COLO829 (cell line): ENCODE results near the gene ZER1.

Experiments
- DNase-seq: peaks from one replicate; pipeline ENCODE4 v3.0.0; 2012; ENCODE audit warnings: low spot score

The ZER1 gene

GRCh38 chr9:128690684-128691034 is 81.1 kb downstream of the ZER1 start:
- no peak for DNase-seq

DNA sequence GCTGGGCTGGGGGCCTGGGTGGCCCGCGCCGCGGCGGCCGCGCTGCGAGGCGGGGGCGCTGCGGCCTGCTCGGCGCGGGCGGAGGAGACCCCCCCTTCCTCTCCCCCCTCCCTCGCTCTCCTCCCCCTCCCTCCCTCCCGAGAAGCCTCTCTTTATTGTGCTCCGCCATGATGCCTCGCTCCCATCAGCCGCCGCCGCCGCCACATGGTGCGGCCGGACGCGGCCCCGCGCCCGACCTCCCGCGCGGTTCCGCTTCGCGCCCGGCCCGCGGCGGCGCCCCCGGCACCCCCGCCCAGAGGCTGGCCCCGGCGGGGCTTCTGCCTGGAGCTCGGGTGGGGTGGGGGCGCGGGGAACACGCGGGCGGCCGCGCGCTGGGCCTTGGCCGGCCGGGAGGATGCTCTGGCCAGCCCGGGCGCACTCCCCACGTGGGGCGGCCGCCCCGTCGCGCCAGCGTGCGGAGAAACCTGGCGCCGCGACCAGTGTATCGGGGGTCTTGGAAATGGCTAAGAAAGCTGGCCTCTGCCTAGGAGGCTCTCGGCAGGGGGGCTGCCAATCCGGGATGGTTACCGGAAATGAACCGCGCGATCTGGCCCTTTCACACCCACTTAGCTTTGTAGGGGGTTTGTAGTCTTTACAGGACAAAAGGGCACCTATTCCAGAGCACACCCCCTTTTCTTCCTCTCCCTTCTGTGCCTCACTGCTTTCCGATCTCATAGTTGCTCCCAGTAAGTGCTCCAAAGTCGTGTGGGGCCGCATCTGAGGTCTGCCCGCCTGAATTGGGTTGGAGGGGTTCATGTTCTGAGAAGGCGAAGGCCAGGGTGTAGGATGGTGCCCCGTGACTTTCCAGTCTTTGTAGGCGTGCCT is 81.7 kb downstream of the ZER1 start:
- DNase-seq = peak; percentile 84

DNA sequence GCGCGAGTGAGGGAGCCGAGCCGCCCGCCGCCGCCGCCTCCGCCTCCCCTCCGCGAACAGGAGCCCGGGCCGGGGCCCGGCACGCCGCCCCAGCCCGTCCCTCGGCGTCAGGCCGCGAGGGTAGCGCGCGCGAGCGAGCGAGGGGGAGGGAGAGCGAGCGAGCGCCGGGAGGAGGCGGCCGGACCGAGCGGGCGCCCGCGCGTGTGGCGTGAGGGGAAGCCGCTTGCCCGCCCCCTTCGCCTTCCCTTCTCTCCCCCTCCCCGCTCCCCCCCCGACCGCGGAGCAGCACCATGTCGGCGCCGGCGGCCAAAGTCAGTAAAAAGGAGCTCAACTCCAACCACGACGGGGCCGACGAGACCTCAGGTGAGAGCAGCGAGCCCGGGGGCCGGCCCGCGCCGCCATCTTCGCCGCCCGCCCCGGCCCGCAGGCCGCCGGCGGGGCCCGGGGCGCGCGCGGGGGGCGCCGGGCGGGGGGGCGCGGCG is 82.4 kb downstream of the ZER1 start:
- no peak for DNase-seq

GRCh38 chr9:128688501-128689292 is 83.0 kb downstream of the ZER1 start, which contains the start of gene SET:
SET (plus strand) TSS chr9:128689222; CDS start chr9:128689583, 361 bp downstream.
- peak; percentile 99 for DNase-seq

DNA sequence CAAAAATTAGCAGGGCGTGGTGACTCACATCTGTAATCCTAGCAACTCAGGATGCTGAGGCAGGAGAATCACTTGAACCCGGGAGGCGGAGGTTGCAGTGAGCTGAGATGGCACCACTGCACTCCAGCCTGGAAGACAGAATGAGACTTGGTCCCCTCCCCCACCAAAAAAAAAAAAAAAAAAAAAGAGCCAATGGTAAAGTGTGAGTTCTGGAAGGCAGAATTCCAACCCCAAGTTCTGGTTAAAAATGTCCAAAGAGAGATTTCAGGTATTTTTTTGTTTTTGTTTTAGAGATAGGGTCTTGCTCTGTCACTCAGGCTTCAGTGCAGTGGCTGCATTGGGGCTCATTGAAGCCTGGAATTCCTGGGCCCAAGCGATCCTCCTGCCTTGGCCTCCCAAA is 84.3 kb downstream of the ZER1 start:
- DNase-seq = no peak

- no peak for DNase-seq
Measured at GRCh38 chr9:128685636-128686489, 85.9 kb downstream of the ZER1 start.

DNA sequence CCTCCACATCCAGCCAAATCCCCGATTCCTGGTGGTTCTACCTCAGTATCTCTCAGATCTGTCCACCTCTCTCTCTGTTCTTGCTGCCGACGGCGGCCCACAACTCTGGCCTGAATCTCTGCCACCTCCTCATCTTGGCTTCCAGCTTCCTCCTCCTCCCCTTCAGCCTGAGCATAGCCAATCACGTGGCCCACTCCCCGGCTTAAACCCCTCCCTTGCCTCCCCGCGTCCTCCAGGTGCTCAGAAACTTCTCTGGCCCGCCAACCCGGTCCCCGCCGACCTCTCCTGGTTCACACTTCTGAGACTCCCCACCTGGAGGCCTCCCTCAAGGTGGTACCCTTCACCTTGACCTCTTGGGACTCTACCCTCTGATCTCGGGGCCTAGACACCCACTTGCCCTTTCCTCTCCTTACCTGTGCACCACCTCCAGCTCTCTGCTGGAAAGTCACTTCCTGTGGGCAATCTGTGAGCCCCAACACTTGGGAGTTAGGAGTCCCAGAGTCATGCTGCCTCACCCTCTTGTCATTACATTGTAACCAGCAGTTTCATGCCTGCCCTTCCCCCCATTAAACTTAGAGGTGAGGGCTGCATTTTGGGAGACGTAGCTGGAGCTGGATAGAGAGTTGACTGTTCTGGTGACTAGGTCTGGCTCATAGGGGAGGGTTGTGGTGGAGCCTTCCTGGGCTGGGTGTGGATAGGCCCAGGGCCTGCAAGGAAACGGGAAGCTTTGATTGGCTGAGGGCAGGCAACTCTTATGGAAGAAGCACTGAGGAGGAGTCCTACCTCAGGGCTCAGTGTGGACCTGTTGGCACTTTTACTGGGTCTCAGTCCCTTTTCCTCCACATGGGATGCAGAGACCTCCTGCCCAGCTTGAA is 87.2 kb downstream of the ZER1 start:
- DNase-seq = peak; percentile 80

DNA sequence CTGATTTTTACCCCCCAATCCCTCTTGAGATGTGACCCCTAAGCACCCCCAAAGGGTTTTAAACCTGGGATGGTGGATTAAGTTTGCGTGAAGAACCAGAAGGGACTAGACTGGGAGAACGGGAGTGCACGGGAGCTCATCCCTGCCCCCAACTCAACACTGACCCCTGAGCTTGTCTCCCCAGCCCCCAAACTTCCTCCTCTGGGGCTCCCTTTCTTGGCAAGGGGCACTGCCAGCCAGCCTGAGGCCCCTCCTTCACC is 87.7 kb downstream of the ZER1 start:
- DNase-seq = no peak

DNA sequence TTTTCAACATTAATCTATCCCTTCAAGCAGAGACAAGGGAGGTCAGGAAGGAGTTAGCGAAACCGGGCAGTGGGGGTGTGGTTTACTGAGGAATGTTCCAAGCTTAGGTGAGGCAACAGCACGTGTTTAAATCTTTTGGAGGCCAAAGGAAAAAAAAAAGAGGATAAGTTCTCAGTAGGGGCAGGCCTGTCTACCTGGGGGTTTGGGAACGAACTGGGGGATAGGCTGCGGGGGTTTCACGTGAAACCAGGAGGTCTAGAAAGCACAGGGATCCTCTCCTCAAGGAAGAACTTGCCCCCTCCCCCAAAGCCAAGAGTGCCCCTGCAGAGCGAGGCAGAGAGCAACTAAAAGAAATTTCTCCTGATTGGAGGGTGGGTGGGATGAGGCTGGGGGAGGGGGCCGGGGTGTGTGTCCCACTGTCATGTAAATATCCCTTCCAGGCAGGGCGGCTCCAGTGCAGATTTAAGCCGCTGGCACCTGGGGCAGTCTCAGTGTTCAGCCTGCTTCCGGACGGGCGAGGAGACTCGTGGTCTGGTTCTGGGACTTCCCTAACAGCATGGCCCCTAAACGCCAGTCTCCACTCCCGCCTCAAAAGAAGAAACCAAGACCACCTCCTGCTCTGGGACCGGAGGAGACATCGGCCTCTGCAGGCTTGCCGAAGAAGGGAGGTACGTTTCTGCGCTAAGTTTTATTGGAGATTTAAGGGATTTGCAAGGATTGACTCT is 88.2 kb downstream of the ZER1 start:
- no peak for DNase-seq
